ENCODE data around the gene UROS. TPM values are rescaled to one million over a fixed set of nuclear protein-coding genes. Genes with fewer than 3 reads are reported as not detected.

Gene UROS
- total RNA-seq, 4 donors from 2014 or later = 29.7 to 46.5 (median 36.4) TPM

GRCh38 chr10:125742465-125742864 lies 80.6 kb downstream of the UROS start:
- H3K36me3 ChIP-seq = peaks cover 73 to 100% (median 86%) of the 10 kb centered on the region in 4 donors
- intact Hi-C loops (cut with DNase I) = no loop called here
- H3K27ac ChIP-seq (replicated peaks in 1 of 4) = no peak overlapping the region
- DNase-seq (ENCODE audit: extremely low spot score) = no peak
- H3K9me3 ChIP-seq = no peaks in the 10 kb centered on the region
- H3K4me3 ChIP-seq = no peak overlapping the region
- H3K4me1 ChIP-seq = no peaks in the 10 kb centered on the region
- no peak for TF ChIP-seq EP300 (IDR thresholded peaks at IDR 0.05)
- TF ChIP-seq CTCF (IDR thresholded peaks at IDR 0.05) = no peak
- TF ChIP-seq POLR2AphosphoS5 (IDR thresholded peaks at IDR 0.05) = no peak
- TF ChIP-seq POLR2A (IDR thresholded peaks at IDR 0.05; ENCODE audit: low read depth) = no peak
- 50% methylated on average over 2 of the region's 2 CpGs for WGBS
- no peaks in the 10 kb centered on the region for H3K27me3 ChIP-seq

GRCh38 chr10:125739994-125740679 lies 82.9 kb downstream of the UROS start:
- peaks cover 67 to 100% (median 90%) of the 10 kb centered on the region in 4 donors for H3K36me3 ChIP-seq
- no peak overlapping the region for H3K4me3 ChIP-seq
- H3K27me3 ChIP-seq = no peaks in the 10 kb centered on the region
- H3K27ac ChIP-seq (replicated peaks in 1 of 4) = no peak overlapping the region
- 89% methylated on average over 7 of the region's 7 CpGs for WGBS
- no peak for DNase-seq (ENCODE audit: extremely low spot score)
- no peaks in the 10 kb centered on the region for H3K4me1 ChIP-seq
- TF ChIP-seq CTCF (IDR thresholded peaks at IDR 0.05) (no peak), POLR2AphosphoS5 (IDR thresholded peaks at IDR 0.05) (no peak), POLR2A (IDR thresholded peaks at IDR 0.05; ENCODE audit: low read depth) (no peak), EP300 (IDR thresholded peaks at IDR 0.05) (no peak)
- intact Hi-C loops (cut with DNase I) = no loop called here
- H3K9me3 ChIP-seq = no peaks in the 10 kb centered on the region

Small RNA genes lying within 50 kb of the gene (small RNA-seq; reads per million reads assigned to genes)
- gene MIR4484 = 0 reads per million in 3 donors
- gene RF00017 = 0 reads per million in 3 donors

Other genes starting within 250 kb of the UROS start
- not detected for gene TEX36, start 140.1 kb downstream of the UROS start, total RNA-seq
- 10 to 100 TPM in 3 of 4 donors, 1 to 10 TPM in 1; 9.9 to 17.4 (median 13.3) TPM for gene EDRF1, start 103.5 kb downstream of the UROS start, total RNA-seq
- not detected for gene MMP21, start 47.4 kb downstream of the UROS start, total RNA-seq
- gene BCCIP, start 288 bp upstream of the UROS start, total RNA-seq = 10 to 100 TPM; 36.8 to 53.2 (median 46.3) TPM
- 10 to 100 TPM; 22.4 to 26.2 (median 25.0) TPM for gene DHX32, start 58.0 kb upstream of the UROS start, total RNA-seq
- 1 to 10 TPM in 2 of 4 donors, under 1 TPM in 2; 0.50 to 2.6 (median 1.4) TPM for gene FANK1, start 73.3 kb upstream of the UROS start, total RNA-seq